Sigmoid colon (tissue), 7 donors: ENCODE results near the gene DLX3. TPM values are rescaled to one million over a fixed set of nuclear protein-coding genes. Genes with fewer than 3 reads are reported as not detected.

Source experiments
- DNase-seq: peaks from one replicate; pipeline ENCODE4 v3.0.0-alpha.2; 2019
- H3K27ac ChIP-seq, 4 donors: fragments of 200-600 bp; sonication (generic); one replicate each; pipeline ENCODE4 v1.5.1; 2016 to 2019; ENCODE audit warnings: mild to moderate bottlenecking in 1 of 4
- H3K27me3 ChIP-seq, 3 donors: fragments of 200-600 bp; sonication (generic); one replicate each; pipeline ENCODE4 v1.5.1; 2019; ENCODE audit warnings: mild to moderate bottlenecking in 1 of 3
- H3K36me3 ChIP-seq, 4 donors: fragments of 200-600 bp; sonication (generic); one replicate each; pipeline ENCODE4 v1.5.1; 2016 to 2019
- H3K4me1 ChIP-seq, 4 donors: fragments of 200-600 bp; sonication (generic); one replicate each; pipeline ENCODE4 v1.5.1; 2017 to 2019
- H3K4me3 ChIP-seq, 4 donors: fragments of 200-600 bp; sonication (generic); one replicate each; pipeline ENCODE4 v1.5.1; 2017 to 2019; ENCODE audit warnings: mild to moderate bottlenecking in 2 of 4, moderate library complexity in 1 of 4
- H3K9me3 ChIP-seq, 4 donors: fragments of 200-600 bp in 3 of 4; sonication (generic) in 3 of 4; one replicate each; pipeline versions ENCODE4 v1.5.1 to v1.6.1; 2013 to 2019
- EP300 ChIP-seq, 4 donors: sonication (generic); formaldehyde crosslinking; IDR thresholded peaks; one replicate each; pipeline ENCODE4 v1.6.1; 2017; ENCODE audit warnings: antibody characterized with exemption in 4 of 4
- POLR2A ChIP-seq, 2 donors: fragments of 450-650 bp; IDR thresholded peaks; one replicate each; pipeline ENCODE4 v1.6.1; 2016; ENCODE audit warnings: antibody characterized with exemption in 2 of 2, mild to moderate bottlenecking in 2 of 2, moderate library complexity in 2 of 2
- POLR2AphosphoS5 ChIP-seq, 4 donors: sonication (generic); formaldehyde crosslinking; IDR thresholded peaks; one replicate each; pipeline ENCODE4 v1.6.1; 2017; ENCODE audit warnings: antibody characterized with exemption in 4 of 4
- whole genome bisulfite sequencing, 2 donors: extraction: QIAGEN DNeasy Blood & Tissue Kit; methylation state at CpG; one replicate each; pipeline ENCODE4 v1.1.7; 2013; 5-methylcytosine and 5-hydroxymethylcytosine counted together
- intact Hi-C: fragments of 100-400 bp; cut with DNase I; formaldehyde crosslinking; loops from one replicate; pipeline ENCODE4 v1.15.1; 2023
- polyA plus RNA-seq, 3 donors: library from polyadenylated mRNA; stranded (reverse); fragments of 200-250 nt; gene quantifications; one replicate each; pipeline ENCODE4 v1.2.3, GENCODE V29; 2013
- total RNA-seq, 4 donors: library from RNA; depleted of rRNA; stranded (reverse); fragments of >200 nt; gene quantifications; one replicate each; pipeline ENCODE4 v1.1.0, GENCODE V29; 2016
- TF ChIP-seq, protein P1 (sequence below), 4 experiments: fragments of 450-650 bp in 3 of 4; fragments of 200-600 bp in 1 of 4; IDR thresholded peaks; one replicate each; pipeline ENCODE4 v1.5.1; 2016 to 2019; ENCODE audit warnings: antibody characterized with exemption in 4 of 4, mild to moderate bottlenecking in 3 of 4, moderate library complexity in 2 of 4
- donor health status: healthy with polysubstance abuse.
- donor health status: Bipolar disorder and iron deficiency.
- donor health status: healthy.

The DLX3 gene
- total and polyA plus RNA-seq, 7 donors: 0.07 to 0.27 TPM; not detected in 5

DNA sequence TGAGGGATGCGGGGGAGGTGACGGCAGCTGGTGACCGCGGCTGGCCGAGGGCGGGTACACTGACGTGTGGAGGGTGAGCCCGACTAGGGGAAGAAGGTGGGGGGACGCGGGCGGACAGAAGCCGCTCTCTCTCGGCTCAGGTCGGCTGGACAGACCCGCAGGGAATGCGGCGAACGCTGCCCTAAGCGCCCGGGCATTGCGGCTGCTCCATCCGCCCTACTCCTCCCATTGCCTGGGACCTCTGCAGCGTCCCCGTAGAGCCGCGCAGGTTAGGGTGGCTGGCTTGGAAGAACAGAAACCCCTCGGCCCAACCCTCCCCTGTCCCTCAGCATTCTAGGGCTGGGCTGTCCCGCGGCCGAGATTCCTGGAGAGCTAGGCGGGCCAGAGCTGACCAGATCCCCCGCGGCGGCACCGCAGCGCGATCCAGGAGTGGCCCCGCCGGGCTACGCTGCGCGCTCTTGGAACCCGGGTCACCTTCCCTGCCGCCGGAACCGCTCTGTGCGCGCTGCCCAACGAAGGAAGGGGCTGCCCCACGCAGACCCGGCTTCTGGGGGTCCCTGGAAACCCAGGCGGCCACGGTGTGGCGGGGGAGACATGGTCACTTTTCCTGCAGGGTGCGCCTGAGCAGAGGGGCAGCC lies 23.1 kb downstream of the DLX3 start:
- 2 to 4% methylated on average over 55 of the region's 55 CpGs for WGBS, 2 donors

DNA sequence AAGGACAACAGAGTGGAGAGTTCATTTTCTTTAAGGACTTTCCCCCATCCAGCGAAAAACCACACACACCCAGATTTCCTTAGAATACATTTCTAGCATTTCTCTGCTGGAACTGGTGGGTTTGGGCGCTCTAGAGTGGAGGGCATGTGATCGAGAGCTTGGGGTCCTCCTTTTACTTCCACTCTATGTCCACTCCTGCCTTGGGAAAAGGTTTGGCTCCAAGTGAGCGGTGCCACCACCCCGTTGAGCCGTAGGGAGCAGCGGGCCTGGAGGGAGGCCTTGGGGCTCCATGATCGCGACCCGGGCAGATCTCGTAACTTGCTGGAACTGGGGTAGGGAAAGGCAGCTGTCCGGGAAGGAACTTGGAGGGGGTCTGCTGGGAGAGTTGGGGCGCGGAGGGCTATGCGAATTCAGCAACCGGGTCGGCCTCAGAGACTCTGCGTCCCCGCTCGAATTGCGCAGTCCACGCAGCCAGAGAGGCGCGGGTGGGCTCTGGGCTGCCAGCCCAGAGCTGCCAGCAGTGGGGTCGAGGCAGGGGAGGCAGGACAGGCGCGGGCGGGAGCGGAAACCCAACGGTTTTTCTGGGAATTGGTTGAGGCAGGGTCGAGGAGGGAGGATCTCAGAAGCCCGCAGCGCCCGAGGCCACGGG lies 23.7 kb downstream of the DLX3 start:
- no peaks in the 10 kb centered on the region for H3K36me3 ChIP-seq
- H3K27ac ChIP-seq: no peak overlapping the region
- 11 to 21% methylated on average over 35 of the region's 35 CpGs for WGBS, 2 donors
- intact Hi-C loops: no loop called here
- no peak overlapping the region for H3K4me3 ChIP-seq
- TF ChIP-seq EP300 (IDR thresholded peaks at IDR 0.05) (no peak), POLR2A (IDR thresholded peaks at IDR 0.05) (no peak), POLR2AphosphoS5 (IDR thresholded peaks at IDR 0.05) (no peak)
- TF ChIP-seq, protein P1, sequence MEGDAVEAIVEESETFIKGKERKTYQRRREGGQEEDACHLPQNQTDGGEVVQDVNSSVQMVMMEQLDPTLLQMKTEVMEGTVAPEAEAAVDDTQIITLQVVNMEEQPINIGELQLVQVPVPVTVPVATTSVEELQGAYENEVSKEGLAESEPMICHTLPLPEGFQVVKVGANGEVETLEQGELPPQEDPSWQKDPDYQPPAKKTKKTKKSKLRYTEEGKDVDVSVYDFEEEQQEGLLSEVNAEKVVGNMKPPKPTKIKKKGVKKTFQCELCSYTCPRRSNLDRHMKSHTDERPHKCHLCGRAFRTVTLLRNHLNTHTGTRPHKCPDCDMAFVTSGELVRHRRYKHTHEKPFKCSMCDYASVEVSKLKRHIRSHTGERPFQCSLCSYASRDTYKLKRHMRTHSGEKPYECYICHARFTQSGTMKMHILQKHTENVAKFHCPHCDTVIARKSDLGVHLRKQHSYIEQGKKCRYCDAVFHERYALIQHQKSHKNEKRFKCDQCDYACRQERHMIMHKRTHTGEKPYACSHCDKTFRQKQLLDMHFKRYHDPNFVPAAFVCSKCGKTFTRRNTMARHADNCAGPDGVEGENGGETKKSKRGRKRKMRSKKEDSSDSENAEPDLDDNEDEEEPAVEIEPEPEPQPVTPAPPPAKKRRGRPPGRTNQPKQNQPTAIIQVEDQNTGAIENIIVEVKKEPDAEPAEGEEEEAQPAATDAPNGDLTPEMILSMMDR (IDR thresholded peaks at IDR 0.05): no peak
- peaks cover 73 to 100% (median 84%) of the 10 kb centered on the region in 3 donors for H3K27me3 ChIP-seq
- no peak for DNase-seq
- peaks cover 0 to 41% (median 36%) of the 10 kb centered on the region in 4 donors for H3K4me1 ChIP-seq
- no peaks in the 10 kb centered on the region for H3K9me3 ChIP-seq

More for the DNA sequence above, 23.1 kb downstream of the DLX3 start:
- Histone ChIP-seq H3K4me1 (peaks cover 0 to 41% (median 36%) of the 10 kb centered on the region in 4 donors), H3K9me3 (no peaks in the 10 kb centered on the region), H3K27ac (no peak overlapping the region), H3K4me3 (peak overlapping the region in 1 of 4 donors; percentile 5), H3K36me3 (no peaks in the 10 kb centered on the region), H3K27me3 (peaks cover 68 to 98% (median 78%) of the 10 kb centered on the region in 3 donors)
- intact Hi-C loops: no loop called here
- DNase-seq: no peak
- TF ChIP-seq POLR2A (IDR thresholded peaks at IDR 0.05): no peak
- TF ChIP-seq, protein P1 (IDR thresholded peaks at IDR 0.05): no peak
- TF ChIP-seq EP300 (IDR thresholded peaks at IDR 0.05): no peak
- no peak for TF ChIP-seq POLR2AphosphoS5 (IDR thresholded peaks at IDR 0.05)

DNA sequence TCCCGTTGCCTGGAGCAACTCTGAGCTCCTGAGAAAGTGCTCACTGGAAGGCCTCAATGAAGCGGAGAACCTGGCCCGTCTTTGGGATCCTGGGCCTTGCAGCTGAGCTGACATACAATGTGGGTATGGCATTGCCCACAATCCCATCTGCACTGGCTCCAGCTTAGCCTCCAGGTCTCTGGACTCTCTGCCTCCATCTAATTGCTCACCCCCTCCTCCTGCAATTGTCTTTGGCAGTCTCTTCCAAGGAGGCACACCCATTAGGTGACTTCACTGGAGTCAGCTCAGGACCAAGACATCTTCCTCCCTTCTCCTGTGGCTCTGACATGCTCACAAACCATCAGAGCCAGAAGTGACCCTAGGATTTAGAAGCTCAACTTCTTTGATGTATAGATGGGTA lies 24.5 kb downstream of the DLX3 start:
- H3K27me3 ChIP-seq: peaks cover 77 to 100% (median 92%) of the 10 kb centered on the region in 3 donors
- WGBS, 2 donors: 72 to 75% methylated on average over 3 of the region's 3 CpGs
- H3K27ac ChIP-seq: no peak overlapping the region
- no peaks in the 10 kb centered on the region for H3K9me3 ChIP-seq
- H3K4me3 ChIP-seq: no peak overlapping the region
- TF ChIP-seq, protein P1 (IDR thresholded peaks at IDR 0.05): no peak
- no peak for TF ChIP-seq POLR2A (IDR thresholded peaks at IDR 0.05)
- no peak for TF ChIP-seq EP300 (IDR thresholded peaks at IDR 0.05)
- no peak for TF ChIP-seq POLR2AphosphoS5 (IDR thresholded peaks at IDR 0.05)
- intact Hi-C loops: no loop called here
- peaks cover 0 to 41% (median 36%) of the 10 kb centered on the region in 4 donors for H3K4me1 ChIP-seq
- DNase-seq: no peak
- no peaks in the 10 kb centered on the region for H3K36me3 ChIP-seq

DNA sequence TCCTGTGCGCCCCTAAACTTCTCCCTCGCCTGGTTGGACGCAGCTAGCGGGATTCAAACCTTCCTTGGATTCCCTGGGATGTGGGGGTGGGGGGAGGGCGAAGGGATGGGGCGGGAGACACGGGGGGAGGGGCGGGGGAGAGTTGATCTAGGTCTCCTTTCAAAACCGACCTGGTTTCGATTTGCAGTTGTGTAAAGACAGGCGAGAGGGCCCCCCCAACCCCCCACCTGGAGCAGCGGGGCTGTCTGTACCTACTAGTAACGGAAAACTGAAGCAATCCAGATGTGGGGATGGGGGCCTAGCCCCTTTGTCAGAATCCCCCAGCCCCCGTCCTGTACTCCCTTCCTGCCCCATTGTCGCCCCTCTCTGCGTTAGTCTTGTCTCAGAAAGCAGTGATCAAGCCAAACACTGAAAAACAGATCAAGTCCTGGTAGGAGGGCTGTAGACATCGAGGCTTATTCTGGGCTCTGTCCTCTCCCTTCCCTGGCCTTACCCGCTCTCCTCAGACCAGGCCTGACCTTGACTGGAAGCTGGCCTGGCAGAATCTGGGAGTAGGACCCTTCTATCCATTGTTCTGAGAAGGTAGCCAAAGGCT lies 25.1 kb downstream of the DLX3 start:
- DNase-seq: no peak
- intact Hi-C loops: no loop called here
- H3K4me3 ChIP-seq: no peak overlapping the region
- peaks cover 83 to 100% (median 98%) of the 10 kb centered on the region in 3 donors for H3K27me3 ChIP-seq
- no peak overlapping the region for H3K27ac ChIP-seq
- H3K4me1 ChIP-seq: peaks cover 0 to 47% (median 40%) of the 10 kb centered on the region in 4 donors
- no peak for TF ChIP-seq POLR2AphosphoS5 (IDR thresholded peaks at IDR 0.05)
- TF ChIP-seq, protein P1 (IDR thresholded peaks at IDR 0.05): no peak
- no peak for TF ChIP-seq EP300 (IDR thresholded peaks at IDR 0.05)
- H3K36me3 ChIP-seq: no peaks in the 10 kb centered on the region
- 13 to 20% methylated on average over 18 of the region's 18 CpGs for WGBS, 2 donors
- H3K9me3 ChIP-seq: no peaks in the 10 kb centered on the region
